Measurements from ENCODE around the gene ATP11C. TPM values are rescaled to one million over a fixed set of nuclear protein-coding genes. Genes with fewer than 3 reads are reported as not detected.

Gene ATP11C
- total and polyA plus RNA-seq, 9 of the 15 experiments (the other 6 are each of a cell fraction or from before 2014, with no cell fraction given) = 18.2 to 42.2 (median 29.4) TPM

DNA sequence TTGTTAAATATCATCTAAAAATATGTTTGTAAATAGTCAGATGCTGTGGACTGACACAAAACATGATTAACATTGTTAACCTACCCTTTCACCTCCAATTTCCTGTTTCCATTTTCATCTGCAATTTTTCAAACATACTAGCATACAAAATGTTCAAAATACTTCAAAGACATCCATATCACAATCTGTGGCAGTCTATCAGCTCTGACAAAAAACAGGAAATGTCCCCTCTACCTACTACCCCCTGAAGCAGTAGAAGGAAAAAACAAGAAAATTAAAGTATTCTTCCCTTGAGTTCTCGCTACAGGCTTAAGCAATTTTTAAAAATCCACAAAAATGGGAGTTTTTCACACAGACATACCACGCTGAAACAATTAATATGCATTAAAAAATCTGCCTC lies 116.6 kb downstream of the ATP11C start (continued):
- no peak for TF ChIP-seq ZBTB33 (CRISPR knock-in tag; IDR thresholded peaks at IDR 0.05)
- no peak for TF ChIP-seq TEAD2 (tag; IDR thresholded peaks at IDR 0.05)
- TF ChIP-seq SMC3 (conservative IDR thresholded peaks at IDR 0.05; ENCODE audit: insufficient read depth, low read depth, low read length) = no peak
- TF ChIP-seq, protein P1, sequence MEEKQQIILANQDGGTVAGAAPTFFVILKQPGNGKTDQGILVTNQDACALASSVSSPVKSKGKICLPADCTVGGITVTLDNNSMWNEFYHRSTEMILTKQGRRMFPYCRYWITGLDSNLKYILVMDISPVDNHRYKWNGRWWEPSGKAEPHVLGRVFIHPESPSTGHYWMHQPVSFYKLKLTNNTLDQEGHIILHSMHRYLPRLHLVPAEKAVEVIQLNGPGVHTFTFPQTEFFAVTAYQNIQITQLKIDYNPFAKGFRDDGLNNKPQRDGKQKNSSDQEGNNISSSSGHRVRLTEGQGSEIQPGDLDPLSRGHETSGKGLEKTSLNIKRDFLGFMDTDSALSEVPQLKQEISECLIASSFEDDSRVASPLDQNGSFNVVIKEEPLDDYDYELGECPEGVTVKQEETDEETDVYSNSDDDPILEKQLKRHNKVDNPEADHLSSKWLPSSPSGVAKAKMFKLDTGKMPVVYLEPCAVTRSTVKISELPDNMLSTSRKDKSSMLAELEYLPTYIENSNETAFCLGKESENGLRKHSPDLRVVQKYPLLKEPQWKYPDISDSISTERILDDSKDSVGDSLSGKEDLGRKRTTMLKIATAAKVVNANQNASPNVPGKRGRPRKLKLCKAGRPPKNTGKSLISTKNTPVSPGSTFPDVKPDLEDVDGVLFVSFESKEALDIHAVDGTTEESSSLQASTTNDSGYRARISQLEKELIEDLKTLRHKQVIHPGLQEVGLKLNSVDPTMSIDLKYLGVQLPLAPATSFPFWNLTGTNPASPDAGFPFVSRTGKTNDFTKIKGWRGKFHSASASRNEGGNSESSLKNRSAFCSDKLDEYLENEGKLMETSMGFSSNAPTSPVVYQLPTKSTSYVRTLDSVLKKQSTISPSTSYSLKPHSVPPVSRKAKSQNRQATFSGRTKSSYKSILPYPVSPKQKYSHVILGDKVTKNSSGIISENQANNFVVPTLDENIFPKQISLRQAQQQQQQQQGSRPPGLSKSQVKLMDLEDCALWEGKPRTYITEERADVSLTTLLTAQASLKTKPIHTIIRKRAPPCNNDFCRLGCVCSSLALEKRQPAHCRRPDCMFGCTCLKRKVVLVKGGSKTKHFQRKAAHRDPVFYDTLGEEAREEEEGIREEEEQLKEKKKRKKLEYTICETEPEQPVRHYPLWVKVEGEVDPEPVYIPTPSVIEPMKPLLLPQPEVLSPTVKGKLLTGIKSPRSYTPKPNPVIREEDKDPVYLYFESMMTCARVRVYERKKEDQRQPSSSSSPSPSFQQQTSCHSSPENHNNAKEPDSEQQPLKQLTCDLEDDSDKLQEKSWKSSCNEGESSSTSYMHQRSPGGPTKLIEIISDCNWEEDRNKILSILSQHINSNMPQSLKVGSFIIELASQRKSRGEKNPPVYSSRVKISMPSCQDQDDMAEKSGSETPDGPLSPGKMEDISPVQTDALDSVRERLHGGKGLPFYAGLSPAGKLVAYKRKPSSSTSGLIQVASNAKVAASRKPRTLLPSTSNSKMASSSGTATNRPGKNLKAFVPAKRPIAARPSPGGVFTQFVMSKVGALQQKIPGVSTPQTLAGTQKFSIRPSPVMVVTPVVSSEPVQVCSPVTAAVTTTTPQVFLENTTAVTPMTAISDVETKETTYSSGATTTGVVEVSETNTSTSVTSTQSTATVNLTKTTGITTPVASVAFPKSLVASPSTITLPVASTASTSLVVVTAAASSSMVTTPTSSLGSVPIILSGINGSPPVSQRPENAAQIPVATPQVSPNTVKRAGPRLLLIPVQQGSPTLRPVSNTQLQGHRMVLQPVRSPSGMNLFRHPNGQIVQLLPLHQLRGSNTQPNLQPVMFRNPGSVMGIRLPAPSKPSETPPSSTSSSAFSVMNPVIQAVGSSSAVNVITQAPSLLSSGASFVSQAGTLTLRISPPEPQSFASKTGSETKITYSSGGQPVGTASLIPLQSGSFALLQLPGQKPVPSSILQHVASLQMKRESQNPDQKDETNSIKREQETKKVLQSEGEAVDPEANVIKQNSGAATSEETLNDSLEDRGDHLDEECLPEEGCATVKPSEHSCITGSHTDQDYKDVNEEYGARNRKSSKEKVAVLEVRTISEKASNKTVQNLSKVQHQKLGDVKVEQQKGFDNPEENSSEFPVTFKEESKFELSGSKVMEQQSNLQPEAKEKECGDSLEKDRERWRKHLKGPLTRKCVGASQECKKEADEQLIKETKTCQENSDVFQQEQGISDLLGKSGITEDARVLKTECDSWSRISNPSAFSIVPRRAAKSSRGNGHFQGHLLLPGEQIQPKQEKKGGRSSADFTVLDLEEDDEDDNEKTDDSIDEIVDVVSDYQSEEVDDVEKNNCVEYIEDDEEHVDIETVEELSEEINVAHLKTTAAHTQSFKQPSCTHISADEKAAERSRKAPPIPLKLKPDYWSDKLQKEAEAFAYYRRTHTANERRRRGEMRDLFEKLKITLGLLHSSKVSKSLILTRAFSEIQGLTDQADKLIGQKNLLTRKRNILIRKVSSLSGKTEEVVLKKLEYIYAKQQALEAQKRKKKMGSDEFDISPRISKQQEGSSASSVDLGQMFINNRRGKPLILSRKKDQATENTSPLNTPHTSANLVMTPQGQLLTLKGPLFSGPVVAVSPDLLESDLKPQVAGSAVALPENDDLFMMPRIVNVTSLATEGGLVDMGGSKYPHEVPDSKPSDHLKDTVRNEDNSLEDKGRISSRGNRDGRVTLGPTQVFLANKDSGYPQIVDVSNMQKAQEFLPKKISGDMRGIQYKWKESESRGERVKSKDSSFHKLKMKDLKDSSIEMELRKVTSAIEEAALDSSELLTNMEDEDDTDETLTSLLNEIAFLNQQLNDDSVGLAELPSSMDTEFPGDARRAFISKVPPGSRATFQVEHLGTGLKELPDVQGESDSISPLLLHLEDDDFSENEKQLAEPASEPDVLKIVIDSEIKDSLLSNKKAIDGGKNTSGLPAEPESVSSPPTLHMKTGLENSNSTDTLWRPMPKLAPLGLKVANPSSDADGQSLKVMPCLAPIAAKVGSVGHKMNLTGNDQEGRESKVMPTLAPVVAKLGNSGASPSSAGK (IDR thresholded peaks at IDR 0.05) = no peak
- no peak for TF ChIP-seq ZBED1 (IDR thresholded peaks at IDR 0.05)
- no peak for TF ChIP-seq ZNF75A (CRISPR knock-in tag; IDR thresholded peaks at IDR 0.05)

Measured in K562 (cell line).